ENCODE results near the gene MORC4.

Gene MORC4

DNA sequence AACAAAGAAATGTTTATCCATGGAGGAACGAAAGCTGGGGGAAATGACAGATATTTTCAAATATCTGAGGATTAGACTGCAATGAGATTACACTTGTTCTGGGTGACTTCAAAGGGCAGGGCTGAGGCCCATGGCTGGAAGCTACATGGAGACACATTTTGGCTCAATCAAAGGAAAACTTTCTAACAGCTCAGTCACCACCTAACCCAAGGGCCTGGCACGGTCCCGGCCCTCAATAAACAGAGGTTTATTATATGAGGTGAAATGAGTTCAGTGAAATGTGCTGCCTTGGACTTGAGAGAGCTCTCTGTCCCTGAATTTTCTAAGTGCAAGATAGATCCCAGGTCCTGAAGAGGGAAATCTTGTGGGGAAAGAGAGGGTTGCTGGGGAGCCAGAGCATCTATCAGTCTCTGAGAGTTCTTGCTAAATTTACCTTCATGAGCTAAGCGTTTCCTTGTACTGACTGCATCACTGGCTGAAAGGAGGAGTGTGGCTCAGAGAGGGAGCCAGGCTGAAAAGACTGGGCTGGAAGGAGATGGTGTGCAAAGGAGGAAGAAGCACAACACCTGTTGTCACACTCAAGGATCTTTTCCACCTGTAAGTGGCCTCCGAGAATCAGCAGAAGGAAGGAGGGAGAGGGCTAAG, 94.8 kb downstream of the MORC4 start:
- no peak overlapping the region for H3K4me3 ChIP-seq (ENCODE audit: low read depth, low read length)
- DNase-seq (ENCODE audit: low read depth) = no peak
- TF ChIP-seq, protein P1, sequence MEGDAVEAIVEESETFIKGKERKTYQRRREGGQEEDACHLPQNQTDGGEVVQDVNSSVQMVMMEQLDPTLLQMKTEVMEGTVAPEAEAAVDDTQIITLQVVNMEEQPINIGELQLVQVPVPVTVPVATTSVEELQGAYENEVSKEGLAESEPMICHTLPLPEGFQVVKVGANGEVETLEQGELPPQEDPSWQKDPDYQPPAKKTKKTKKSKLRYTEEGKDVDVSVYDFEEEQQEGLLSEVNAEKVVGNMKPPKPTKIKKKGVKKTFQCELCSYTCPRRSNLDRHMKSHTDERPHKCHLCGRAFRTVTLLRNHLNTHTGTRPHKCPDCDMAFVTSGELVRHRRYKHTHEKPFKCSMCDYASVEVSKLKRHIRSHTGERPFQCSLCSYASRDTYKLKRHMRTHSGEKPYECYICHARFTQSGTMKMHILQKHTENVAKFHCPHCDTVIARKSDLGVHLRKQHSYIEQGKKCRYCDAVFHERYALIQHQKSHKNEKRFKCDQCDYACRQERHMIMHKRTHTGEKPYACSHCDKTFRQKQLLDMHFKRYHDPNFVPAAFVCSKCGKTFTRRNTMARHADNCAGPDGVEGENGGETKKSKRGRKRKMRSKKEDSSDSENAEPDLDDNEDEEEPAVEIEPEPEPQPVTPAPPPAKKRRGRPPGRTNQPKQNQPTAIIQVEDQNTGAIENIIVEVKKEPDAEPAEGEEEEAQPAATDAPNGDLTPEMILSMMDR (IDR thresholded peaks at IDR 0.05; ENCODE audit: insufficient read depth, low read depth, low read length, missing control alignments) = no peak

DNA sequence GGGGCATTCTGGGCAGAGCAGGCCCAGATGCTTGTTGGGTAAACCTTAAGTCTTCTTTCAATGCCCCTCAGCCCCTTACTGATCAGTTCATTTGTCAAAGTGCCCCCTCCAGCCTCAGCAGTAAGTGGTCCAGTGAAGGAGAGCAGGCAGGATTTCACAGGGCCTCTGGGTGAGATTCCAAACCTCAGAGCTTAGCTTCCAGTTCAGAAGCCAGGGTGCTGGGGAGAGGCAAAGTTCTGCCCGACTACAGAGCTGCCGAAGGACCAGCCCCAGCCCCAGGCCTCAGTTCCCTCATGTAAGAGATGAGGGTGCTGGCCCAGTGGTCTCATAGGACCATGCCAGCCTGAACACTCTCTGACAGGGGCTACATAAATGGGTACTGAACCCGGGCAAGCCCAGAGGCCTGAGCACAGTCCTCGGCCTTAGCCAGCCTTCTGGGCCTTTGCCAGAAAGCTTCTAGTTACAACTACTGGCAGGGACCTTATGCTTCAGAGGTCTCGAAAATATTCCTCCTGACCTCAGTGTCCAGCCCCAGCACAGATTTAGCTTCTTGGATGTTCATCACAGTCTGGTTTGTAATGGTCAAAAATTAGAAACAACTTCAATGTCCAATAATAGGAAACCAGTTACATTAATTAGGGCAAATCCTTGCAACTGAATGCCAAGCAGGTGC, 96.0 kb downstream of the MORC4 start:
- no peak for DNase-seq (ENCODE audit: low read depth)
- TF ChIP-seq, protein P1 (IDR thresholded peaks at IDR 0.05; ENCODE audit: insufficient read depth, low read depth, low read length, missing control alignments) = no peak

DNA sequence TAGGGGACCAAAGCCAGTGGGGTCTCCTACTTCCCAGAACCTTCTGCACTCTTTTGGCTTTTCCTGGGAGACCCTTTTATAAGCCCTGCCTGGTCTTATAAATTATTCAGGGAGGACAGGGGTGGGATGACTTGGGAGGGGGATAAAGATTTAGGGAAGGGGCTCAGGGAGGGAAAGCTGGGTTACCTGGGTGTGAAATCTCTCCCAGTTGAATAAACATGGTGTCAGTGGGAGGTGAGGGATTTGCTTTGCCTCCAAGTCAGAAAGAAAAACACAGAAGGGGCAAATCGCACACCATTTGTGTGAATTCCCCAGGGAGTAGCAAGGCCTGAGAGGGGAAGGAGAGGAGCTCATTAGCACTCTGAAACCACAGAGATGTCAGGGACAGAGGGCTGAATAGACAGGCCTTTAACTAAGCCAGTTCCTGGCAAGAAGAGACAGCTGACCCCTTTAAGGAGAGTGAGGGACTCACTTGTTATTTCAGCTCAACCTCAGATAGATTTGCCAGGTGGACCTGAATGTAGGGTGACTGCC, 96.7 kb downstream of the MORC4 start, which contains the start of gene RIPPLY1:
TSS of gene RIPPLY1 (minus strand) at position 51 of the 534 bp plus-strand sequence. CDS start 54 bp downstream, outside the sequence.
- no peak within 1 kb of the TSS for H3K4me3 ChIP-seq (ENCODE audit: low read depth, low read length)
- DNase-seq (ENCODE audit: low read depth) = peak; percentile 1
- TF ChIP-seq, protein P1 (IDR thresholded peaks at IDR 0.05; ENCODE audit: insufficient read depth, low read depth, low read length, missing control alignments) = no peak

More for the DNA sequence above, 96.0 kb downstream of the MORC4 start:
- no peak overlapping the region for H3K4me3 ChIP-seq (ENCODE audit: low read depth, low read length)

DNA sequence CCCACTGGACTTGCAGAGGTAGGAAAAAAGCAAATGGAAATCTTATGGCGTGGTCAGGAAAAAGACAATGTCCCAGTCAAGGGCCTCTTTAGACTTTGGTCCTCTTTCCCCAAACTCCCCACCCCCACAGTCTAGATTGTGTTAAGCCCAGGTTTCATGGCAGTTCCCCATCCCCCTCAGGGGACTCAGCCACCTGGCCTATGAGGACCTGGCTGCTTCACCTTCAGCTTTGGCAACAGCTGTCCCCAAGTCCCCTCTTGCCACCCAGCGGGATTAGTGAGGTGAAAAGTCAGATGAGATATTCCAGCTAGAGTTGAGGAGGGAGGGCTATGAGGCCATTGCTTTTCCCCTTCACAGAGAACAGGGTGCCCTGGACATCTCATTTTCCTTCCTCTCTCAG, 97.3 kb downstream of the MORC4 start:
- DNase-seq (ENCODE audit: low read depth) = no peak
- TF ChIP-seq, protein P1 (IDR thresholded peaks at IDR 0.05; ENCODE audit: insufficient read depth, low read depth, low read length, missing control alignments) = no peak
- no peak overlapping the region for H3K4me3 ChIP-seq (ENCODE audit: low read depth, low read length)

DNA sequence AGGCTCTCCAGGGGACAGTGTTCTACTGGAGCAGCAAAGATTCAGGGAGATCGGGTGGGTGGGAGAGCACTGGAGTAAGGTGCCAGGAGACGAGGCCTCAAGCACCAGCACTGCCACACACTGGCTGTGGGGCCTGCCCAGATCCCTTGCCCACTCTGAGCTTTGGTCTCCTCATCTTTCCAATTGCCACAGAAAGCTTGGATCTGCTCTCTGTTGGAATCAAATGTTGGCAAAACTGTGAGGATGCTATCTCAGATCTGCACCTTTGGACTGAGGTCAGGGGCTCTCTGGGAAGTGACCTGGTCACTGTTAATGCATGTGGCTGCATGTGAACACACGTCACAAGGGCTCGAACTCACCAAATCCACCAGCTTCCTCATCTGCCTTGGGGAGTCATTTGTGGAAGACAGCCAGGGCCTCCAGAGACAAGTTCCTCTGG, 98.2 kb downstream of the MORC4 start:
- no peak overlapping the region for H3K4me3 ChIP-seq (ENCODE audit: low read depth, low read length)
- TF ChIP-seq, protein P1 (IDR thresholded peaks at IDR 0.05; ENCODE audit: insufficient read depth, low read depth, low read length, missing control alignments) = no peak
- no peak for DNase-seq (ENCODE audit: low read depth)

DNA sequence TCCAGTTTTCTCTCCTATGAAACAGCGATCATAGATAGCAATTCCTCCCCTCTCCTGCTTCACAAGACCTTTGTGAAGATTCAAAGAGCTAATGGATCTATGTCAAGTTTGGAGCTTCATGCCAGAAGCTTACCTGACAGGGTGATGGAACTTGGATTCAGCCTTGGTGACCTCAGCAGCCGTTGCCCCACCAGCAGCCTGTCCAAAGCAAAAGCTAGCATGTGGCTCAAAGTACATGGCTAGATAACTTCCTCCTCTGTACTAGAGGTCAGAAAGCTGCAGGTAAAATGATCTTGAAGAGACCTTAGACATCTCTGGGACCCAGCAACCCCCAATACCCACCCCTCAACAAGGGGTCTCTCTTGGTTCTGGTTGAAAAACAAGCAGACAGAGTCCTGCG, 98.7 kb downstream of the MORC4 start:
- TF ChIP-seq, protein P1 (IDR thresholded peaks at IDR 0.05; ENCODE audit: insufficient read depth, low read depth, low read length, missing control alignments) = no peak
- no peak for DNase-seq (ENCODE audit: low read depth)

More for the DNA sequence above, 98.7 kb downstream of the MORC4 start:
- no peak overlapping the region for H3K4me3 ChIP-seq (ENCODE audit: low read depth, low read length)
